NCI-H226 (cell line): Measurements from ENCODE around the gene HILPDA.
"Not testable (repeated sequence)": the region's sequence is repeated elsewhere in the genome, so short reads cannot be mapped to it uniquely, and the experiment has no call there.

Source experiments
- DNase-seq: peaks from one replicate; pipeline ENCODE4 v3.0.0-alpha.2; 2015

Gene HILPDA

DNA sequence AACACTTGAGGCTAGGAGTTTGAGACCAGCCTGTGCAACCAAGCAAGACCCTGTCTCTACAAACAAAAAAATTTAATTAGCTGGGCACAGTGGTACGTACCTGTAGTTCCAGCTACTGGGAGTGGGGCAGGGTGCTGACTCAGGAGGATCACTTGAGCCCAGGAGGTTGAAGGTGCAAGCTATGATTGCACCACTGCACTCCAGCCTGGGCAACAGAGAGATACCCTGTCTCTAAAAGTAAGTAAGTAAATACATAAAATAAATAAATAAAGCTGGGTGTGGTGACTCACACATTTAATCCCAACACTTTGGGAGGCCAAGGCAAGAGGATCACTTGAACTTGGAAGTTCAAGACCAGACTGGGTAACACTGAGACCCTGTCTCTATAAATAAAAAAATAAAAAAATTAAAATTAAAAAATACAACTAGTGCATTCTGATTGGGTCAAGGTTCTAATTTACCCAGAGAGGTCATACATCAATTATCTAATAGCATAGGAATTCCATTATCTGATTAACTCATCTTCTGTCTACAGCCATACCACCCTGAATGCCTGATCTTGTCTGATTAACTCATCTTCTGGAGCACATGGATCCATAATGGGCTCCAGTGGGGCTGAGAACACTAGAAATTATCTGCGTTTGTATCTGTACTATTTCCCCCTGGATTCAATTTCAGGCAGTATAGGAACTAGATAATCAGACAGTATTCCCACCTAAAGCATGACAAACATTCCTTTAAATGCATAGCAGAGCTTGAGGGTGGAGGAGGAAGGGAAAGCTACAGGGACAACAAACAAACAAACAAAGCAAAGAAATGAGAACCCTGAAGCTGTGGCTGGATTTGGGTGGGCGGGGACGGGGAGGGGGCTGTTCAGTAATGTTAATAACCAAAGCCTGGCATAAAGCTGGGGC is 21.0 kb upstream of the HILPDA start:
- DNase-seq = no peak

- DNase-seq = no peak
These were observed 20.4 kb upstream of the HILPDA start for GRCh38 chr7:128435327-128435686.

- no peak for DNase-seq
These were observed 18.0 kb upstream of the HILPDA start for GRCh38 chr7:128437426-128438332.

DNA sequence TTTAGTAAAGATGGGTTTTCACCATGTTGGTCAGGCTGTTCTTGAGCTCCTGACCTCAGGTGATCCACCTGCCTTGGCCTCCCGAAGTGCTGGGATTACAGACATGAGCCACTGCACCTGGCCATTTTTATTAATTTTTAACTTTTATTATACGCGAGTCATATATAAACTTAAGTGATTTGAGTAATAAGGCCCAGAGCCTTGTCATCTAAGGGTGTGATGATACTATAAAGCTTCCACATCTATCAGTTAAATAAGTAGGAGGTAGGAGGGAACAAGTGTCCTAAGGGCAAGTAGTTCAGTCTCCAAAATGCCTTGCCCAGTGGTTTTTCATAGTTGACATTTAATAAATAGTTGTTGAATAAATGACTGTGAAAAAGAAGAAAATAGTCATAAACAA is 13.3 kb upstream of the HILPDA start:
- DNase-seq = no peak

- no peak for DNase-seq
These were observed 11.7 kb upstream of the HILPDA start for GRCh38 chr7:128443831-128444600.

DNA sequence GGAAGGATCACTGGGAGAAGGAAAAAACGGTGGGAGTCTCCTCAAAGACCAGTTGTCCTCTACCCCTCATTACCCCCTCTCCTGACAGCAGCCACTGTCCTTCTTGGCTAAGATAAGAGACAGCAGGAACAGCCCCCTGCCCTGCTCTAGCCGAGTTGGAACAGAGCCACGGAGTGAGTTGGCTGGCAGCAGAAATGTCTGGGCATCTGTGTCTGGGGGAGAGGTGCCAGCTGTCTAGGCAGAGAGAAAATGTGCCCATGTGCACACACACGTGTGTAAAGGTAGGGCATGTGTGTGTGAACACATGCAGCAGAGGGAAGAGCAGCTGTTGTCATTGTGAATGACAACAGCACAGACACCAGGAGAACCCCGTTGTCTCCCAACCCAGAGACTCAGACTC is 9.4 kb upstream of the HILPDA start:
- DNase-seq = no peak

GRCh38 chr7:128447941-128448564 is 7.6 kb upstream of the HILPDA start:
- no peak for DNase-seq

DNA sequence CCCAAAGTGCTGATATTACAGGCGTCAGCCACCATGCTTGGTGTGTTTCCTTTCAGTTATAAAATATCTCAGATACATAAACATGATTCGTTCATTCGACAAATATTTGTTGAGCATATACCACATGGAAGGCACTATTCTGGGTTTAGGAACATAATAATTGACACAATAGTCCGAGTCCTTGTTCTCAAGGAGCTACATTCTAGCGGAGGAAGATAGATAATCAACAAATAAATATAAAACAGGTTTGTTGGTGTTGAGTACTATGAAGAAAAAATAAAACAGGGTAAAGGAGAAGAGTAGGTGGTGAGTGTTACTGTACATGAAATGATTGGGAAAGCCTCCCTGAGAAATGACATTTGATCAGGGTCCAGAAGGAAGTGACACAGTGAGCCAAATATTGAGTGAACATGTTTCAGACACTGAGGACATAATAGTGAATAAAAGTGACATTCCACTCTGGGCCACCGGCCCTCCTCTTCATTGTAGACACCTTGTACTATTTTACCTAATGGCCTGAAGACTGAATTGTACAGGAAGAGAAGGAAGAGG is 6.9 kb upstream of the HILPDA start:
- DNase-seq = no peak

DNA sequence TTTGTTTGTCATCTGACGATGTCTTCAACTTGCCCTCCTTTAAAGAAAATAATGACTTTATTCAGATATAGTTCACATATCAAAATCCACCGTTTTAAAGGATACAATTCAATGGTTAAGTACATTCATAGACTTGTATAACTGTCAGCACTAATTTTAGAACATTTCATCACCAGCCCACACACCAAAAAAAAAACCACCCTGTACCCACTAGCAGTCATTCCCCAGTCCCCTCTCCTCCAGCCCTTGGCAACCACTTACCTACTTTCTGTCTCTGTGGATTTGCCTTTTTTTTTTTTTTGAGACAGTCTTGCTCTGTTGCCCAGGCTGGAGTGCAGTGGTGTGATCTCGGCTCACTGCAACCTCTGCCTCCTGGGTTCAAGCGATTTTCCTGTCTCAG is 5.3 kb upstream of the HILPDA start:
- no peak for DNase-seq

DNA sequence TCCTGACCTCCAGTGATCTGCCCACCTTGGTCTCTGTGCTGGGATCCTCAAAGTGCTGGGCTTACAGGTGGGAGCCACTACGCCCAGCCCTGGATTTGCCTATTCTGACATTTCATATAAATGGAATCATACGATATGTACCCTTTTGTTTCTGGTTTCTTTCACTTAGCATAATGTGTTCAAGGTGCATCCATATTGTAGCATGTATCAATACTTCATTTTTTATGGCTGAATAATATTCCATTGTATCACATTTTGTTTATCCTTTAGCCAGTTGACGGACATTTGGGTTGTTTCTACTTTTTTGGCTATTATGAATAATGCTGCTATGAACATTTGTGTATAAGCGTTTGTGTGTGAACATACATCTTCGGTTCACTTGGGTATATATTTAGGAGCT is 4.8 kb upstream of the HILPDA start:
- no peak for DNase-seq

DNA sequence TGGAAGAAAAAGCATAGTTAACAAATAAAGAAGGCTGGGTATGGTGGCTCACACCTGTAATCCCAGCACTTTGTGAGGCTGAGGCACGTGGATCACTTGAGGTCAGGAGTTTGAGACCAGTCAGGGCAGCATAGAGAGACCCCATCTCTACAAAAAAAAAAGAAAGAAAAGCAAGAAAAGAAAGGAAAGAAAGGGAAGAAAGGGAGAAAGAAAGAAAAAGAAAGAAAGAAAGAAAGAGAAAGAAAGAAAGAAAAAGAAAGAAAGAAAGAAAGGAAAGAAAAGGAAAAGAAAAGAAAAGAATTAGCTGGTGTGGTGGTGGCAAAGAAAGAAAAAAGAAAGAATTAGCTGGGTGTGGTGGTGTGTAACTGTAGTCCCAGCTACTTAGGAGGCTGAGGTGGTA is 3.1 kb upstream of the HILPDA start:
- no peak for DNase-seq

- no peak for DNase-seq
These were observed 1.6 kb upstream of the HILPDA start for GRCh38 chr7:128453836-128454804.

DNA sequence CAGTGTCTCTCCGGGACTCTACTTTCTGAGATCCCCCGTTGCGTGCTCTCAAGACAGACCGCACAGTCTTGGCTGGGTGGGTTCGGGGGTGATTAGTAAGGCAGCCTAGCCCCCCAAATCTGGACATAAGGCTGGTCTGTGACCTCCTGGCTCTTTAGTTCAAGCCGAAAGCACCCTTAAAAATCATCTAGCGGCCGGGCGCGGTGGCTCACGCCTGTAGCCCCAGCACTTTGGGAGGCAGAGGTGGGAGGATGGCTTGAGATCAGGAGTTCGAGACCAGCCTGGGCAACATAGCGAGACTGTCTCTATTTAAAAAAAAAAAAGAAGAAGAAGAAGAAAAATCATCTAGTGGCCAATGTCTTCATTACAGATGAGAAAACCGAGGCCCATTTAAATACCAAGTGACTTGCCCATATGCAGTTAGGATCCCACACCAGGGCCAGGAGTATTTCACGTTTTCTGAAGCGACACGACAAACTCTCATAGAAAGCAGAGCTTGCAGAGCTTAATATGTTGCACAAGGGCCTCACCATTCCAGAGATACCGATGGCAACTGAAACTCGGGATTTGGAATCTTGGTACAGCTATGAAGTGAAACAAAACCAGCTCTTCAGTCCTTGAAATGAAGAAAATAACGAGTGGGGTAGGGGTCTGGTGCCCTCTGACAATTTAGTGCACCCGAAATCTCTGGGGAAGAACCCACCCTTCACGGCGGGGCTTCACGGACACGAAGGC is 703 bp upstream of the HILPDA start:
- DNase-seq = no peak

DNA sequence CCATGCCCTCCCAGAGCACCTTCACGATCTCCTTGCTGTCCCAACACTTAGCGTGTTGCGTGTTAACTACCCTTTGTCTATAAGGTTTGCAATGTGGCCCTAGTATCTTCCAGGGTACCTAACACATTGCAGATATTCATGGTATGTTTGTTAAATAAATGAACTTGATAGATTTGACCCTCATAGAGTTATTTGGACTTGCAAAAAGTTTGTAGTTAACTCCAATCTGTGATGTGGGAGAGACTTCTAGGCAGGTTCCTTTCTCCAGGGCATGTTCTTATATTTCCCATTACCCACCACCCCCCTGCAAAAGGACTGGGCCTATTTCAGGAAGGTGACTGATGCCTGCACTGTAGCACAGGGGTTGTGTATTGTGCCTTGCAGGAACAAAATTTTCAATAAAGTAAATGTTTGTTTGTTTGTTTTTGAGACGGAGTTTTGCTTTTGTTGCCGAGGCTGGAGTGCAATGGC is 612 bp downstream of the HILPDA start:
- no peak for DNase-seq

DNA sequence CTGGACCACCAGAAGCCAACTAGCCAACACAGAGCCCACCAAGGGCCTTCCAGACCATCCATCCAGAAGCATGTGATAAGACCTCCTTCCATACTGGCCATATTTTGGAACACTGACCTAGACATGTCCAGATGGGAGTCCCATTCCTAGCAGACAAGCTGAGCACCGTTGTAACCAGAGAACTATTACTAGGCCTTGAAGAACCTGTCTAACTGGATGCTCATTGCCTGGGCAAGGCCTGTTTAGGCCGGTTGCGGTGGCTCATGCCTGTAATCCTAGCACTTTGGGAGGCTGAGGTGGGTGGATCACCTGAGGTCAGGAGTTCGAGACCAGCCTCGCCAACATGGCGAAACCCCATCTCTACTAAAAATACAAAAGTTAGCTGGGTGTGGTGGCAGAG is 1.7 kb downstream of the HILPDA start:
- DNase-seq = not testable (repeated sequence)

DNA sequence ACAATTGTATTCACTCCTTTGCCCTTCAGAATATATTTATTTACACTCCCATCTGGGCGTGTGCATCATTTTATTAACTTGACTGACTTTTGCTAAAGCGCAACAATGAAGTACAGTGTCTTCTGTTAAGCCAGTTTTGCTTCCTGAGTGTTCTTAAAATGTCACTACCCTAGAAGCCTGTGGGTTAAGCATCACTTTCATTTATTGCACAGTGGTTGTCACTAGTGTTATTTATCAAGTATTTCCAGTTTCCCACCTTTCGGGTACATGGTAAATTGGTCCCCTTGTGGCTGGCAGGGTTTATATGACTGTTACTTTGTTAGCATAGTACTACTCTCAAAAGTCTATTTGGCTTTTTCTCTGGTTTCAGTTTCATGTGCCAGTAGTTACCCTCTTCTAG is 3.3 kb downstream of the HILPDA start:
- no peak for DNase-seq

- peak; percentile 19 for DNase-seq
These were observed 3.8 kb downstream of the HILPDA start for GRCh38 chr7:128459394-128459878.

- no peak for DNase-seq
These were observed 6.8 kb downstream of the HILPDA start for GRCh38 chr7:128462460-128462859.

DNA sequence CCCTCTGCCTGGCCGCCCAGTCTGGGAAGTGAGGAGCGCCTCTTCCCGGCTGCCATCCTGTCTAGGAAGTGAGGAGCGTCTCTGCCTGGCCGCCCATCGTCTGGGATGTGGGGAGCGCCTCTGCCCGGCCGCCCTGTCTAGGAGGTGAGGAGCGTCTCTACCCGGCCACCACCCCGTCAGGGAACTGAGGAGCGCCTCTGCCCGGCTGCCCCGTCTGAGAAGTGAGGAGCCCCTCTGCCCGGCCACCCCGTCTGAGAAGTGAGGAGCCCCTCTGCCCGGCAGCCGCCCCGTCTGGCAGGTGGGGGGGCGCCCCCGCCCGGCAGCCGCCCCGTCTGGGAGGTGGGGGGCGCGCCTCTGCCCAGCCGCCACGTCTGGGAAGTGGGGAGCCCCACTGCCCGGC is 7.7 kb downstream of the HILPDA start:
- not testable (repeated sequence) for DNase-seq

- DNase-seq = not testable (repeated sequence)
These were observed 8.3 kb downstream of the HILPDA start for GRCh38 chr7:128463933-128464332.
